Raji (cell line): ENCODE results near the gene CCDC191.

Experiments
- POLR2A ChIP-seq: IDR thresholded peaks from 2 replicates; pipeline ENCODE4 v1.6.1; 2011; ENCODE audit warnings: low read depth, low read length, control low read depth; ENCODE audit not compliant: insufficient read depth

The CCDC191 gene

DNA sequence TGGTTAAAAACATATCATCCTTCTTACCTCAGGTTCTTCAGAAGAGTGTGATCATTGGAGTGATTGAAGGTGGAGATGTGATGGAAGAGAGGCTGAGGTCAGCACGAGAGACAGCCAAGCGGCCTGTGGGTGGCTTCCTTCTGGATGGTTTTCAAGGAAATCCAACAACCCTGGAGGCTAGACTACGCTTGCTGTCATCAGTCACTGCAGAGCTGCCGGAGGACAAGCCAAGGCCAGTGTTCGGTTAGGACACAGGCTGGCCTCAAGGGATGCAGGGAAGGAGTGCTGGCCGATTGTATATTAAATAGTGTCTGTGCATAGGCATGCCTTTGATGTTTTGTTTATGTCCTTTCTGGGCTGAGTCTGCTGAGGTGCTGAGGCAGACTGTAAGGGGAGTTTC is 20.4 kb upstream of the CCDC191 start:
- TF ChIP-seq POLR2A: no peak

DNA sequence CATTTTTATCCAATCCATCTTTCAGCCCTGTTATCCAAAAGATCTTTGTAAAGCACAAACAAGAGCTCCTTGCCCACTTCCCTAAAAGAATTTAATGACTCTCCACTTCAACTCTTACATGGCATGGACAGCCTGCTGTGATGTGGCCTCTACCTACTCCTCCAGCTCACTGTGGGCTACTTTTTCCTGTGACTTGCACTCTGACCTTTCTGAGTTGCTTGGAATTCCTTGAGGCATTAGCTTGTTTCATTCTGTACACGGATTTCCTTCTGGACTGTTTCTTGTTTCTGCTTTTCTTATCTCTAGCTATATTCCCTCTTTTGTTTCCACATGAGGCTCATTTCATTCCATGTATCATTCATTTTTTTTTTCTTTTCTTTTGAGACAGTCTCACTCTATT is 15.5 kb upstream of the CCDC191 start:
- no peak for TF ChIP-seq POLR2A

DNA sequence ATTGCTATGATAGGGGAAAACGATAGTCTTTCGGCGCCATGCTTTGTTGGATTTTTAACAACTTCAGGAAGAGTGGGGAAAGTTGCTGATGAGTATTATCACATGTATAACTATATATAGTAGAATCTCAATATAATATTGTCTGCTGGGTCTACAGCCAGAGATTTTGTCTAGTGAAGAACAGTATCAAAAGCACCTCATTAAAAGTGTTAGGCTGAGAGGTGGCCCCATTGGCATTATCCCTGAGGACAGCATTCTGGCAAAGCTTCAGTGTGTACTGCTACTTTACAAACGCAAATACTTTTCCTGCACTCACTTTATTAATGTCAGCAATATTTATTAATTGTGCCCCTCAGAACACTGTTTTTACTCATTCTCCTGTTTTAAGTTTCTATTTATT is 12.0 kb upstream of the CCDC191 start:
- TF ChIP-seq POLR2A: no peak

DNA sequence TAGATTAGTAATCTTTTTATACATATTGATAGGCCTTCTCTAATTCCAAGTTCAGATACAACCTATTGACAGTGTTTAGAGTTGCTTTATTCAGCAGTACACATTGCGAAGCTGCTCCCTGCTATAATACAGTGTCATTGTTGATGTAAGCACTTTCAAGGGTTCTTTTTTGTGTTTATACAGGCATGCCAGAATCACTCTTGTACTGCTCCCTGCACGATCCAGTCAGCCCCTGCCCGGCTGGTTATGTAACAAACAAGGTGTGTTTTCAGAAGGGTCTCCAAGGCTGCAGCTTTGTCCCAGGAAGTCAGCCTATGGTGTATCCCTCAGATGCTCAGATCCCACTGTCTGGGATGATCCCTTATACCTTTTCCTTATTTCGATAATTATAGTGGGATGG is 11.5 kb upstream of the CCDC191 start:
- no peak for TF ChIP-seq POLR2A

DNA sequence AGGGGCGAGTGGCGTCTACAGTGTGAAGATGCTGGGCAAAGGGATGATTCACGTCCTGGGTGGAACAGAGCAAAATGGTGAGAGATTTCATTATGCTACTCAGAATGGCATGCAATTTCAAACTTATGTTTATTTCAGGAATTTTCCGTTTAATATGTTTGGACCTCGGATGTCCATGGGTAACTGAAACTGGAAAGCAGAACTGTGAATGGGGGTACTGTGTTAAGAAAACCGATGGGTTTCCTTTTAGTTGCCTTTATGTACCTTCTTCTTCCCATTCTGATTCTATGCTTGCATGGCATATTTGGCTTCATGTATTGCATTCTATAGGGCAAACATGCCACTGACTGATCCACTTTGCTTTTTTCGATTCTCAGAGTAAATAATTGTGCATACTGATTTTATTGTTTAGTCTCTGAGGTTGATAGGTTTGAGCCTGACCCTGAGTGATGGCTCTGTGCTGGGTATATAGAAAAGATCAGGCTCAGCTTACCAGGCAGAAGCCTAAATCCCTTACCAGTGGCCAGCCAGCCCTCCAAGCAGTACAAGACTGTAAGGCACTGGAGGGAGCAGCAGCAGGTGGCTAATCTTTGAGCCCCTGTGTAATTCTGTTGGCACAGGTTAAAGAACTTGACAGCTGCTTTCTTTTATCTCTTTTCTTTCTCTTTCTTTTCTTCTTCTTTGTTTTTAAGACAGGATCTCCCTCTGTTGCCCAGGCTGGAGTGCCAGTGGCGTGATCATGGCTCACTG is 4.8 kb upstream of the CCDC191 start:
- no peak for TF ChIP-seq POLR2A

DNA sequence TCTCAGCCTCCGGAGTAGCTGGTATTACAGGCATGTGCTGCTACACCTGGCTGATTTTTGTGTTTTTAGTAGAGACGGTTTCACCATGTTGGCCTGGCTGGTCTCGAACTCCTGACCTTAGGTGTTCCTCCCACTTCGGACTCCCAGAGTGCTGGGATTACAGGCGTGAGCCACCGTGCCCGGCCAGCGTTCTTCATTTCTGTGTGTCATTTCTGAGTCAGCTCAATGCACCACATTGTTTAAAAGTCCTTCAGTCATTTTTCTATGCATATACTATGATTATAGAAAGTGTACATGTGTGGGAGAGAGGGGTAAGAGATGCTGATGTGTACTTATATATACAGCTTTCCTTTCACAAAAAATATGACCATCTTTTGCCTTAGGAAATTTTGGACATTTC is 2.3 kb upstream of the CCDC191 start:
- TF ChIP-seq POLR2A: no peak

DNA sequence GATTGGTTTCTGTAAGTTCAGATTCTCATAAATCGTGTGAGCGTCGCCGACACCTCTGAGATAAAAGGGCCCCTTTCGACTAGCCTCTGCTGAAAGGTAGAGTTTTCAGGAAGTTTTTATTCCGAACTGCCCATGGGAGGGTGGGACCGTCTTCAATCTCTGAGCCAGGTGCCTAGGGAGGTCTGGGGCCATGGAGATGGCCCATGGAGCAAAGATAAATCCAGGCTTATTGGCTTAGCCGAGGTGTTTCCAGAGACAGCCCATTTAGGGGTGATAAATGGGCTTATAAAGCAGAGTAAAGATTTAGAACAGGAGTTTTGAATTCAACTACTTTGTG is 653 bp upstream of the CCDC191 start:
- TF ChIP-seq POLR2A: no peak

DNA sequence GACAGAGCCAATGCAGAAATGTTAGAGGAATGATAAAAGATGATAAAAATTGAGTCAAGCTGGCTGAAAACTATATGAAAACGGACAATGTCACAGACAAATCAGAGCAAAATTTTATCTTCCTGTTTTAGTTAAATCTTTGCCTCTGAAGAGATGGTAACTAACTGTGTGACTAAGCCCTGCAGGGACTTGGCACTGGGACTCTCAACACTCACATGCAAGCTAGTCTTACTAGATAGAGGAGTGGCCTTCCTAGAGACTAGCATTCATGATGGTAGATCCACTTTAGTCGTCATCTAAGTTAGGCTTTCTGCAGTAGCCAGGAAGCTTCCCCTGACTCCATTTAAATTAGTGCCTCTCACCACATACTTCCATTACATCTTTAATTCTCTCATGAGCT is 4.1 kb downstream of the CCDC191 start:
- TF ChIP-seq POLR2A: no peak

DNA sequence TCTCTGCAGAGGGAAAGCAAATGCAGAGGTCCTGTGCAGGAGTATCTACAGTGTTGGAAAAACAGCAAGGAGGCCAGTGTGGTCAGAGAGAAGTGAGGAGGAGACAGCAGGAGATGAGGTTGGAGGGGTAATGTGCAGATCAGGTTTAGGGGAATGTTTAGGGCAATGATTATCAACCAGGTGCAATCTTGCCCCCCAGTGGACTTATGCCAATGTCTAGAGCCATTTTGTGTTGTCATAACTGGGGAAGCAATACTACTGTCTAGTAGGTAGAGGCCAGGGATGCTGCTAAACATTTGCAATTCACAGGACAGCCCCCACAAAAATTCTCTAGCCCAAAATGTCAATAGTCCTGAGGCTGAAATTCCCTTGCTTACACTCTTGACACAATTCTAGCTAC is 13.1 kb downstream of the CCDC191 start:
- TF ChIP-seq POLR2A: no peak

DNA sequence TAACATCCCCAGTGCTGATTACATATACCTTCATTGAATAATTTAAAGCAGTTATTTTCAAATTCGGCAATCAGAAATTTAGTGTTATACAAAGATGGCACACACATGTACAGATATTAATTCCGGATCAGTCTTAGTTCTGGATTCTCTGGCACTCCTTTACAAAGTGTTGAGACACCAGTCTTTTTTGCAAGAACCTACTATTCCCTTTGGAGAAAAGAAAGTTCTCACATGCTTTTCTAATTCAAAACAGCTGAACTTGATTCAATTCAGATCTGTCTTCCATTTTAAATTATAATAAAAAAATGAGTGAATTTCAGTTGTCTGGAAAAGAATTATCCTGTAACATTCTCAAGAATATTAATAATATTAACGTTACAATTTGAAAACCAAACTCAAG is 20.4 kb downstream of the CCDC191 start:
- no peak for TF ChIP-seq POLR2A

DNA sequence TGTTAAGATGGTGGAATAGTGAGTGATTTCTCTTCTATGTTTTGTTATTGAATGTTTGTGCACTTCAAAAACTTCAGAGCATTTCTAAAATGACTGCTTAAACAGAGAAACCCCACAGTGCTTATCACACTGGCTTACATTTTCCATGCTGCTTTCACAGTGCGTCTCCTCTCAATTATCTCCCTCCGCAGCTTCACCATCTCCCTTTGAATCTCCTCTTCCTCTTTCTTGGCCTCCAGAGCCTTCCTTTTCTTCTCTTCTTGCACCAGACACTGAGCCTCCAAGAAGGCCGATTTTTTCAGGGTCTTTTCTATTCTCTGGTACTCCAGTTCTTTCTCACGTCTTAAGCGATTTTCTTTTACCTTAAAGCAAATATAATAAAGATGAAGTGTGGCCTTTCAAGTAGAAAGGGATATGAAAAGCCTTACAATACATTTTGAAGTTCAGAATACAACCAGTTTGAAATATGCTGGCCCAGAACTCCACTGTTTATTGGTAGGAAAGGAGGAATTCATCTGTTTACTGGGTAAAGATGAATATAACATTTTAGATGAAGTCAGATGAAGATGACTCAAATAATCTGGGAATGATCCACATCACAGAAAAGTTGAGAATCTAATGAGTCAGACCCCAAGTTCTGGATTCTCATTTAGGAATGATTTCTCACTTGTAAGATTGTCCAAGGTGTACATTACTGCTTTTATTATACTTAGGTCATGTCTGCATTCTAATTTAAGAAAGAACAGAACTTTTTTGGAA is 21.4 kb downstream of the CCDC191 start:
- TF ChIP-seq POLR2A: no peak

DNA sequence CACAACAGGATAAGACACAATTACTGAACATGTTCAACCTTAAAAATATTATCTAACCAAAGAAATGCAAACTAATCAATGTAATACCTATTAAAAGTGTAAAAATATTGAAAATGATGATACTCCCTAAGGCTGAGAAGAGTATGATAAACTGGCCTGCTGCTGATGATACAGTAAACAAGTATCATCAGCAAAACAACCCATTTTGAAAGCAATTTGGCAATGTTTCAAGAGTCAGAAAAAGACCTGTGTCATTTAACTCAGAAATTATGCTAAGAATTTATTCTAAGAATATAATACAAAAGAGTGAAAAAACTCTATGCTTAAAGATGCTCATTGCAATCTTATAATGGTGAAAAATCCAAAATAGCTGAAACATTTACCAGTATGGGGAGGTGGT is 22.1 kb downstream of the CCDC191 start:
- no peak for TF ChIP-seq POLR2A

DNA sequence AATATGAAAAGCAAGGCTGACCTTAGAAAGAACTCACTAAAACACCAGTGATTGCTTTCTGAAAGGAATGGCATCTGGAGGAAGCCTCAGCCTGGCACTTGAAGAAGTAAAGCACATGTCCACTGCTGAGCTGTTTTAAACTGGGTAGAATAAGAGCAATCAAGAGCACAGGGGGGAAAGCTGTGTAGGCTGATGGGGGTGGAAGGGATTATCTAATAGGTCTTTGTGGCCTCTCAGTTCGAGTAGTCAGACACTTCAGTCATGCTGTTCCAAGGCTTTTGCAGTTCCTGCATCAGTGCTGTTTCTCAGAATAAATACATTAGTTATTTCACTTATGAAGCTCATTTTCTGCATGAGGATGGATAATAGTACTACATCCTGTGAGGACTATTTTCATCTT is 22.6 kb downstream of the CCDC191 start:
- TF ChIP-seq POLR2A: no peak

DNA sequence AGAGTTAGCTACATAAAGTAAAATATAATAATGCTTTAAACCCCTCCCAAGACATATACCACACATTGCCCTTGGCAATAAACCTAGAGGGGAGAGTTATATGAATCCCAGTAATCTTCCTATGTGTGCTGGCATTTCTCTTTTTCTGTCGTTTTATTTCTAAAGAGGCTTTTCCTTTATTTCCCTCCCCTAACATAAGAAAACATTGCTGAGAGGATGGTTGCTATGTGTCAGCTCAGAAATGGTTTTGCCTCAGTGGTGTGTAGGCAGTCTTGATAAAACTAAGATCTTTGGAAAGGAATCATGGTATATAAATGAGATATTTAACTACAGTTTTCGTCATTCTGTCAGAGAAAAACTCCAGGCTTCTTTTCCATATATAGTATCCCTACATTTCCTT is 30.0 kb downstream of the CCDC191 start:
- TF ChIP-seq POLR2A: no peak

DNA sequence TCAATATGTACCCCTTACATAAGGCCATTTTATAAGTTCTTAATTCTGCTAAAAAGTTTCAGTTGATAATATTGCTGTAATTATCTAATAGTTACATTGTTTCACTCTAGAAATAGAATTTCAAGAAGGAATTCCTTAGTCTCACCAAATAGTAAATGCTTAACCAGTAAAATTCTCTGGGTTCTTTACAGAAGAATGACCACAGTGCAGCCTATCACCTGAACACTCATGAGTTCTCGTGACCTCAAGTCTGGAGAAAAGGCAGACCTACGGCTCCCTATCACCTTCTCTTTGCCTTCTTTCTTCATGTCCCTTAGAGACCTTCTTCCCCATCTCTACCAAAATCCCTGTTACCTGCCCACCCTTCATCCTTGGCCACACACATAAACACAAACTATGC is 30.9 kb downstream of the CCDC191 start:
- TF ChIP-seq POLR2A: no peak

DNA sequence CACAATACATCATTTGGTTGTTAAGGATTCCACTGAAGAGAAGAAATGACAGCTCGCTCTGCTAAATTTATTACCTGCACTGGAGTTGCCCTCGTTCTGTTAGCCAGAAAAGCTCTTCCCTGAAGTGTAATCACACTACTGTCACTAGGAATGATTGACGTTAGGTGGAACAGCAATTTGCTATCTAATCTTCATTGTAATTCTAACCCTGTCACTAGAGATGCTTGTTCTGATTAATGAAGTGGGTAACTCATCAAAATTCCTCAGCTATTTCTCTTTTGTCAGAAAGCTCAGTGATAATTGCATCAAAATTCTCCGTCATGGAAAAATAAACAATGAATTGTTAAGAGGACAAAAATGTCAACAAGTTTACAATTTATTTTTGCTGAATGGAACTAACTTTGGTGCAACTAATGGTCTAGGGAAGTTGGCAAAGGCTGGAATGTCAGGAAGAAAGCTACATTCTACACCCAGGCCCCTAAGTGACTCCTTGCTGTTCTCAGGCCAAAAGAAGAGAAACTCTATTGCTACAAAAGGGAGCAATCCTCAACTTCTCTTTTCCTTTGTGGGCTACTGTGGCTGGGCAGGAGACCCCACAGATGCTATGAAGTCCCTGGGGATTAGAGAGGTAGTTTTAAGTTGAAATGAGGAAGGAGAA is 34.1 kb downstream of the CCDC191 start:
- TF ChIP-seq POLR2A: no peak
